Nucleus accumbens (tissue), 56 donors: ENCODE results near the gene AAK1.
"Not testable (repeated sequence)": the region's sequence is repeated elsewhere in the genome, so short reads cannot be mapped to it uniquely, and the experiment has no call there.

Source experiments
- DNase-seq, 56 donors: peaks; one replicate each; lab custom pipeline; 2025; lab: John Stamatoyannopoulos, UW

AAK1 gene

DNA sequence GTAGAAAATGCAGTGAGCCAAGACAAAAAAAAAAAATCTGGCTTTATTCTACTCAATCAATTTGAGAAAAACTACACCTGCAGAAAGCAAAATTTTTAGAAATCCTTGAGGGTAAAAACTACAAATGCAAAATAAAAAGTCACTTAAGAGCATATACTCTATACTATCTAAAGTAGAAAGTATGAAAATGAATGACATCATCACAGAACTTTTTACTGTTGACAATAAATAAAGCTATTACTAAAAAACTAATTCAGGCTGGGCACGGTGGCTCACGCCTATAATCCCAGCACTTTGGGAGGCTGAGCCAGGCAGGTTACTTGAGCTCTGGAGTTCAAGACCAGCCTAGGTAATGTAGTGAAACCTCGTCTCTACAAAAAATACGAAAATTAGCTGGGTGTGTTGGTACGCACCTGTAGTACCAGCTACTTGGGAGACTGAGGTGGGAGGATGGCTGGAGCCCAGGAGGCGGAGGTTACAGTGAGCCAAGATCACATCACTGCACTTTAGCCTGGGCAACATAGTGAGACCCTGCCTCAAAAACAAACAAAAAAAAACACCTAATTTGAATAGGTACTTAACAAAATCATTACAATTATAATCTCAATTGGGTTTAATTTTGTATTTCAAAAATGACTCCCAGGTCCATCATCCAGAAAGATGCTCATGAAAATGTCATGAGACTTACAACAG, 213.9 kb downstream of the AAK1 start:
- DNase-seq, result no peak

DNA sequence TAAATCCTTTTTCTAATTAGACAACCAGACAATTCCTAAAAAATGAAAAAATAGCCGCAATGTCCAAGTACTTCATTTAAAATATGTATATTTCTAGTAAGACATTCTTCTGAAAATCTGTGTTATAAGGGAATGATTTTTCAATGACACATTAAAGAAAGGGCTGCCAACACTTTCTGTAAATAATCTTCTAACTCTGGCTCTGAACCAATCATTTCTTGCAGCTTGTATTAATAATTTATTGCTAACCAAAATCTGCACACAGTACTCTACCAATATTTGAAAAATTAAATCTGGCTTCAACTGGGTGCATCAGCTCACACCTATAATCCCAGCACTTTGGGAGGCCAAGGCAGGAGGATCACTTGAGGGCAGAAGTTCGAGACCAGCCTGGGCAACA, 214.6 kb downstream of the AAK1 start:
- no peak for DNase-seq

DNA sequence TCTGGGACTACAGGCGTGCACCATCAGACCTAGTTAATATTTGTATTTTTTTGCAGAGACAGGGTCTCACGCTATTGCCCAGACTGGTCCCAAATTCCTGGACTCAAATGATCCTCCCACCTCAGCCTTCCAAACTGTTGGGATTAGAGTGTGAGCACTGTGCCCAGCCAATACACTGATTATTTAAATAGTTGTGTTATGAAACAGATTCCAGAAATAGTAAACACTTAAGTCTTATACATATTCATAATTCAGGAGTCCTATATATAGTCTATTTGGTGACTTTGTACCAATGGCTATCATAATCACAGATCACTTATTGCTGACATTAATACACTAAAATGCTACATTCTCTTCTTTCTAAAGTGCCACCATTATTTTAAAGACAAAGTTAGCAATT, 219.1 kb downstream of the AAK1 start:
- DNase-seq, result no peak

DNA sequence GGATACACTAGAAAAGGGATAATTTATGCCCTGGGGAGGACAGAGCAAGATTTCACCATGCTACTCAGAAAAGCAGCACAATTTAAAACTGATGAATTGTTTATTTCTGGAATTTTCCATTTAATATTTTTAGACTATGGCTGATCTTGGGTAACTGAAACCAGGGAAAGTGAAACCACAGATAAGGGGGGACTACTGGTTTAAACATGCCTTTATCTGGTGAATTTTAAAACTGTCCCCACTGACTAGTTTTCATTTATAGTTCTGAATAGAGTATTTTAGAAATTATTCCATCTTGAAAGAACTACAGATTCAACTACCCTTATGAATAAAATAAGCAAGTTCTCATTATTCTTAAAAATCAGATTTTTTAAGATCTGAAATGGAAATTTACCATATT, 221.3 kb downstream of the AAK1 start:
- DNase-seq, result no peak

DNA sequence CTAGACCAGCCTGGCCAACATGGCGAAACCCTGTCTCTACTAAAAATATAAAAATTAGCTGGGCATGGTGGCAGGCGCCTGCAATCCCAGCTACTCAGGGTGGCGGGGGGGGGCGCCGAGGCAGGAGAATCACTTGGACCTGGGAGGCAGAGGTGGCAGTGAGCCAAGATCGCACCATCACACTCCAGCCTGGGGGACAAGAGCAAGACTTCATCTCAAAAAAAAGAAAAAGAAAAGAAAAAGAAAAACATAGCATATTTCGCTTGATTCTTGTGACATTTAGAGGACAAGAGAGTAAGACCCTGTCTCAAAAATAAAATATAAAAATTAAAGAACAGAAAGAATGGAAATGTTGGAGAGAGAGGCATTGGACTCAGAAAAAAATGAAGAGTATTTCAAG, 224.4 kb downstream of the AAK1 start:
- not testable (repeated sequence) for DNase-seq

DNA sequence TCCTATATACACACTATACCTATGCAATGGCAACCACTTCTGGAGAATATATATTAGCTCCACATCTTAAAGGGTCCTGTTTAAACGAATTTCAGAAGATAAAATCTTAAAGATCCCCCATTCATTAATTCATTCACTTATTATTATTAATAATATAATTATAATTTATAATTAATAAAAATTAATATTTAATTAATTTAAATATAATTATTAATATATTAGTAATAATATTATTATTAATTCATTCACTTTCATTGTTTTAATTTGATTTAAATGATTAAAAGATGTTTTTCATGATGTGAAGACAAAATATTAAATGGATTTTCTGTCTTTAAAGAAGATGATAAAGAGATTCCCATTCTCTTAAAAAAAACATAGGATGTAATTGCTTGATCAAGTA, 227.4 kb downstream of the AAK1 start:
- DNase-seq, result no peak
